ENCODE measurements around the gene B4GALT4.

DNA sequence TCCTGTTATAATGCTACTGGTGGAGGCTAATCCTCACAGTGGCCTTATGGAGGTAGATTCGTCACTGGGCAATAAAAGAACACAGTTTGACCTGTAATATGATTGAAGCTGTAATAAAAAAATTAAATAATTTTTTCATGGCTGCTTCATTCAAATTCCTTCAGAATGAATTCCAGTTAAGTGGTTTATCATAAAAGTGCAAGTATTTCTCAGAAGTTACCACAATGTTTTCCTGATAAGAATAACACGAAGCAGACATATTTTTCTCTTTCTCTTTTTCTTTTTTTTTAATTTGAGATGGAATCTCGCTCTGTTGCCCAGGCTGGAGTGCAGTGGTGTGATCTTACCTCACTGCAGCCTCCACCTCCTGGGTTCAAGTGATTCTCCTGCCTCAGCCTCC is 15.6 kb downstream of the B4GALT4 start:
- TF ChIP-seq, protein P1, sequence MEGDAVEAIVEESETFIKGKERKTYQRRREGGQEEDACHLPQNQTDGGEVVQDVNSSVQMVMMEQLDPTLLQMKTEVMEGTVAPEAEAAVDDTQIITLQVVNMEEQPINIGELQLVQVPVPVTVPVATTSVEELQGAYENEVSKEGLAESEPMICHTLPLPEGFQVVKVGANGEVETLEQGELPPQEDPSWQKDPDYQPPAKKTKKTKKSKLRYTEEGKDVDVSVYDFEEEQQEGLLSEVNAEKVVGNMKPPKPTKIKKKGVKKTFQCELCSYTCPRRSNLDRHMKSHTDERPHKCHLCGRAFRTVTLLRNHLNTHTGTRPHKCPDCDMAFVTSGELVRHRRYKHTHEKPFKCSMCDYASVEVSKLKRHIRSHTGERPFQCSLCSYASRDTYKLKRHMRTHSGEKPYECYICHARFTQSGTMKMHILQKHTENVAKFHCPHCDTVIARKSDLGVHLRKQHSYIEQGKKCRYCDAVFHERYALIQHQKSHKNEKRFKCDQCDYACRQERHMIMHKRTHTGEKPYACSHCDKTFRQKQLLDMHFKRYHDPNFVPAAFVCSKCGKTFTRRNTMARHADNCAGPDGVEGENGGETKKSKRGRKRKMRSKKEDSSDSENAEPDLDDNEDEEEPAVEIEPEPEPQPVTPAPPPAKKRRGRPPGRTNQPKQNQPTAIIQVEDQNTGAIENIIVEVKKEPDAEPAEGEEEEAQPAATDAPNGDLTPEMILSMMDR (conservative IDR thresholded peaks at IDR 0.05; ENCODE audit: low read depth, low read length): no peak
- TF ChIP-seq EZH2 (IDR thresholded peaks at IDR 0.05; ENCODE audit: low read length, unreplicated experiment): no peak
